Liver (tissue), 3 donors: ENCODE results near the gene KRTAP16-1.

Experiments used
- CTCF ChIP-seq: fragments of 150-350 bp; IDR thresholded peaks from 2 replicates; pipeline ENCODE4 v1.5.1; 2017; ENCODE audit warnings: improper control_type of control experiment, low read depth, low read length; ENCODE audit not compliant: missing input control
- RAD21 ChIP-seq, 2 donors: IDR thresholded peaks; 2 replicates each; pipeline ENCODE4 v1.6.1; 2016; ENCODE audit warnings: antibody characterized with exemption in 2 of 2, mild to moderate bottlenecking in 2 of 2
- TAF1 ChIP-seq: conservative IDR thresholded peaks from 2 replicates; pipeline ENCODE4 v1.6.1; 2016; ENCODE audit warnings: antibody characterized with exemption, mild to moderate bottlenecking
- donor health status: healthy.
- donor health status: healthy.

- TF ChIP-seq RAD21 (IDR thresholded peaks at IDR 0.05) (no peak), CTCF (no peak), TAF1 (no peak)
These were observed 2.0 kb upstream of the KRTAP16-1 start for GRCh38 chr17:41311111-41311510.
